PC-9 (cell line): ENCODE results near the gene PIK3CA. TPM values are rescaled to one million over a fixed set of nuclear protein-coding genes. Genes with fewer than 3 reads are reported as not detected.
A peak's percentile ranks its signal among the peaks of the same experiment; 100 is the strongest.
"Not testable (repeated sequence)": the region's sequence is repeated elsewhere in the genome, so short reads cannot be mapped to it uniquely, and the experiment has no call there.

Experiments used
- BruUV-seq: library from RNA; stranded (reverse); fragments of 400-500 nt; replicated peaks from 2 replicates; lab custom pipeline; 2021; lab: Mats Ljungman, UMichigan
- CTCF ChIA-PET: fragments of 300-600 bp; sonication (Branson Sonifier 250); formaldehyde crosslinking; loops from one replicate; lab custom pipeline; 2022; ENCODE audit warnings: antibody characterized with exemption; lab: Charles Lee
- POLR2A ChIA-PET: fragments of 300-600 bp; sonication (Branson Sonifier 250); formaldehyde crosslinking; loops from one replicate; lab custom pipeline; 2022; ENCODE audit warnings: antibody characterized with exemption; ENCODE audit not compliant: unreplicated experiment; lab: Charles Lee
- DNase-seq, 2 experiments: peaks; one replicate each; pipeline versions ENCODE4 v3.0.0 to v3.0.0-alpha.2; 2015 to 2022; ENCODE audit warnings: mixed read lengths in 1 of 2
- H2AFZ ChIP-seq: fragments of 200-600 bp; sonication (generic); 2 replicates; pipeline ENCODE4 v1.8.1; 2017; ENCODE audit warnings: antibody characterized with exemption
- H3F3A ChIP-seq: fragments of 200-600 bp; sonication (generic); 2 replicates; pipeline ENCODE4 v1.8.1; 2017; ENCODE audit warnings: antibody characterized with exemption, mild to moderate bottlenecking, low read depth; ENCODE audit not compliant: insufficient read depth
- H3K27ac ChIP-seq: fragments of 200-600 bp; sonication (generic); 2 replicates; pipeline ENCODE4 v1.6.1; 2016; ENCODE audit warnings: mixed run types
- H3K27me3 ChIP-seq: fragments of 200-600 bp; sonication (generic); 2 replicates; pipeline ENCODE4 v1.6.1; 2016; ENCODE audit warnings: low read depth, mixed run types; ENCODE audit not compliant: insufficient read depth
- H3K36me3 ChIP-seq: fragments of 200-600 bp; sonication (generic); 2 replicates; pipeline ENCODE4 v1.6.1; 2016; ENCODE audit warnings: low read depth, mixed run types
- H3K4me1 ChIP-seq: fragments of 200-600 bp; sonication (generic); replicated peaks from 2 replicates; pipeline ENCODE4 v1.6.1; 2016; ENCODE audit warnings: mixed run types; ENCODE audit not compliant: insufficient read depth
- H3K4me2 ChIP-seq: fragments of 200-600 bp; sonication (generic); 2 replicates; pipeline ENCODE4 v1.6.1; 2017; ENCODE audit warnings: mixed run types
- H3K4me3 ChIP-seq: fragments of 200-600 bp; sonication (generic); 2 replicates; pipeline ENCODE4 v1.6.1; 2016; ENCODE audit warnings: mixed run types
- H3K79me2 ChIP-seq: fragments of 200-600 bp; sonication (generic); 2 replicates; pipeline ENCODE4 v1.6.1; 2017; ENCODE audit warnings: low read depth, mixed run types
- H3K9me2 ChIP-seq: fragments of 200-600 bp; sonication (generic); 2 replicates; pipeline ENCODE4 v1.8.1; 2017; ENCODE audit warnings: mild to moderate bottlenecking; ENCODE audit not compliant: insufficient read depth
- H3K9me3 ChIP-seq: fragments of 200-600 bp; sonication (generic); 2 replicates; pipeline ENCODE4 v1.8.1; 2016; ENCODE audit warnings: low read depth; ENCODE audit not compliant: insufficient read depth
- H4K20me1 ChIP-seq: fragments of 200-600 bp; sonication (generic); 2 replicates; pipeline ENCODE4 v1.8.1; 2017; ENCODE audit not compliant: insufficient read depth
- CTCF ChIP-seq: fragments of 200-600 bp; sonication (generic); conservative IDR thresholded peaks from 2 replicates; pipeline ENCODE4 v1.6.1; 2017; ENCODE audit warnings: mixed run types, antibody characterized with exemption, mild to moderate bottlenecking, moderate library complexity
- EZH2 ChIP-seq: fragments of 200-600 bp; sonication (generic); IDR thresholded peaks from 2 replicates; pipeline ENCODE4 v1.8.0; 2017; ENCODE audit warnings: antibody characterized with exemption, low read depth
- intact Hi-C: fragments of 100-400 bp; cut with micrococcal nuclease; formaldehyde crosslinking; loops from one replicate; pipeline ENCODE4 v1.10.0; 2022; ENCODE audit not compliant: unreplicated experiment
- total RNA-seq: library from RNA; stranded (reverse); gene quantifications from 2 replicates; pipeline ENCODE4 v1.2.3, GENCODE V29; 2021

PIK3CA gene
- total RNA-seq, 1 experiment from 2014 or later: 39.9 TPM

GRCh38 chr3:179269152-179269707 is 121.1 kb downstream of the PIK3CA start:
- no peaks in the 10 kb centered on the region for H3K79me2 ChIP-seq
- H2AFZ ChIP-seq: peak overlapping the region; percentile 22; the same call in 1 of the 2 replicates
- H4K20me1 ChIP-seq: no peaks in the 10 kb centered on the region
- no peaks in the 10 kb centered on the region for H3K4me1 ChIP-seq
- POLR2A ChIA-PET: no interaction called here
- H3K36me3 ChIP-seq: no peaks in the 10 kb centered on the region
- no TSS peak for BruUV-seq
- H3F3A ChIP-seq: no peaks in the 10 kb centered on the region
- CTCF ChIA-PET: interaction anchor here (0.6 kb wide), 1 partner anchor 380 kb away, joined by 8 read pairs; no protein-coding TSS in a partner anchor
- H3K27me3 ChIP-seq: no peaks in the 10 kb centered on the region
- H3K4me3 ChIP-seq: no peak overlapping the region
- H3K9me3 ChIP-seq: no peaks in the 10 kb centered on the region
- no peak for TF ChIP-seq CTCF
- TF ChIP-seq EZH2: no peak
- H3K4me2 ChIP-seq: no peak overlapping the region
- intact Hi-C loops: no loop called here
- no peaks in the 10 kb centered on the region for H3K9me2 ChIP-seq
- DNase-seq: no peak
- H3K27ac ChIP-seq: no peak overlapping the region

- no peaks in the 10 kb centered on the region for H3K79me2 ChIP-seq
- no peak overlapping the region for H3K4me3 ChIP-seq
- H3F3A ChIP-seq: no peaks in the 10 kb centered on the region
- no peaks in the 10 kb centered on the region for H4K20me1 ChIP-seq
- H2AFZ ChIP-seq: no peak overlapping the region
- H3K36me3 ChIP-seq: no peaks in the 10 kb centered on the region
- no peaks in the 10 kb centered on the region for H3K4me1 ChIP-seq
- POLR2A ChIA-PET: interaction anchor here (0.6 to 0.8 kb wide), 2 partner anchors 190 to 290 kb away, joined by 3 to 4 read pairs; partner anchors contain the start of gene ACTL6A
- no peak overlapping the region for H3K27ac ChIP-seq
- no peaks in the 10 kb centered on the region for H3K27me3 ChIP-seq
- no peak overlapping the region for H3K4me2 ChIP-seq
- TF ChIP-seq EZH2 (no peak), CTCF (peak; percentile 47; the same call in 1 of the 2 replicates)
- BruUV-seq: no TSS peak
- intact Hi-C loops: no loop called here
- DNase-seq: no peak
- no peaks in the 10 kb centered on the region for H3K9me3 ChIP-seq
- CTCF ChIA-PET: interaction anchor here (0.5 to 0.6 kb wide), 3 partner anchors 261 to 657 kb away, joined by 3 to 4 read pairs (median 3); no protein-coding TSS in a partner anchor
- no peaks in the 10 kb centered on the region for H3K9me2 ChIP-seq
These were observed 124.2 kb downstream of the PIK3CA start for GRCh38 chr3:179272385-179272784.

GRCh38 chr3:179274434-179274833 is 126.3 kb downstream of the PIK3CA start:
- intact Hi-C loops, BruUV-seq: not testable (repeated sequence)

More at GRCh38 chr3:179274434-179274833, 126.3 kb downstream of the PIK3CA start:
- H3F3A ChIP-seq, H4K20me1 ChIP-seq, H3K4me1 ChIP-seq, POLR2A ChIA-PET, H3K4me3 ChIP-seq, H3K9me2 ChIP-seq, H3K27me3 ChIP-seq, H2AFZ ChIP-seq, H3K9me3 ChIP-seq, H3K36me3 ChIP-seq, CTCF ChIA-PET, H3K4me2 ChIP-seq, H3K27ac ChIP-seq, H3K79me2 ChIP-seq, DNase-seq: not testable (repeated sequence)
